NCI-H187 treated with DMSO at 0.1 percent for 48 hours (cell line): ENCODE data around the gene MUC5AC.

ENCODE experiments used
- DNase-seq: peaks from one replicate; lab custom pipeline; 2025; lab: John Stamatoyannopoulos, UW

Gene MUC5AC

GRCh38 chr11:1225386-1226225 is 67.9 kb downstream of the MUC5AC start:
- no peak for DNase-seq

DNA sequence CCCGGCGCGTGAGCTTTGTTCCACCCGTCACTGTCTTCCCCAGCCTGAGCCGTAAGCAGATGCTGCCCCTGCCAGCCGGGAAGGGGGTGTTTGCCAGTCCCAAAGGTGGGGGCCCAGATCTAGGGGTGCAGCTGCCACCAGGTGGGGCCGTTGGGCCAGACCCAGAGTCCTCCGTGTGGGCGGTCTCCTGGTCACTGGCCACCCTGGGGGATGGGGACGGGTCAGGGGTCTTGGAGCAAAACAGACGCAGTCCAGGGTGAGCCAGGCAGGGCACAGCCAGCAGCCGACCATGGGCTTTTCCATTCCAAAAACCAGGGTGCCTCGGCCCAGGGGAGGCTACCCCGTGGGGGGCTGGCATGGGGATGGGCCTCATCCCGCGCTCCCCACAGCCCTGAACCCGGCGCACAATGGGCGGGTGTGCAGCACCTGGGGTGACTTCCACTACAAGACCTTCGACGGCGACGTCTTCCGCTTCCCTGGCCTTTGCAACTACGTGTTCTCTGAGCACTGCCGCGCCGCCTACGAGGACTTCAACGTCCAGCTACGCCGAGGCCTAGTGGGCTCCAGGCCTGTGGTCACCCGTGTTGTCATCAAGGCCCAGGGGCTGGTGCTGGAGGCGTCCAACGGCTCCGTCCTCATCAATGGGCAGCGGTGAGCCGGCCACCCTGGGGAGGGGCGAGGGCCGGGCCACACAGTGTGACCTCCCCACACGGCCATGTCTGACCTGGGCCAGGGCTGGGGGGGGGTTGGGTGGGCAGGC is 68.7 kb downstream of the MUC5AC start:
- no peak for DNase-seq

- DNase-seq, result no peak
Observed at GRCh38 chr11:1226986-1227550, 69.3 kb downstream of the MUC5AC start.

- DNase-seq, result no peak
Observed at GRCh38 chr11:1227551-1228100, 69.9 kb downstream of the MUC5AC start.

- no peak for DNase-seq
Observed at GRCh38 chr11:1228101-1228821, 70.5 kb downstream of the MUC5AC start.

- no peak for DNase-seq
Observed at GRCh38 chr11:1228921-1229451, 71.2 kb downstream of the MUC5AC start.

- DNase-seq, result no peak
Observed at GRCh38 chr11:1229471-1230120, 71.8 kb downstream of the MUC5AC start.

GRCh38 chr11:1230121-1230455 is 72.3 kb downstream of the MUC5AC start:
- no peak for DNase-seq

DNA sequence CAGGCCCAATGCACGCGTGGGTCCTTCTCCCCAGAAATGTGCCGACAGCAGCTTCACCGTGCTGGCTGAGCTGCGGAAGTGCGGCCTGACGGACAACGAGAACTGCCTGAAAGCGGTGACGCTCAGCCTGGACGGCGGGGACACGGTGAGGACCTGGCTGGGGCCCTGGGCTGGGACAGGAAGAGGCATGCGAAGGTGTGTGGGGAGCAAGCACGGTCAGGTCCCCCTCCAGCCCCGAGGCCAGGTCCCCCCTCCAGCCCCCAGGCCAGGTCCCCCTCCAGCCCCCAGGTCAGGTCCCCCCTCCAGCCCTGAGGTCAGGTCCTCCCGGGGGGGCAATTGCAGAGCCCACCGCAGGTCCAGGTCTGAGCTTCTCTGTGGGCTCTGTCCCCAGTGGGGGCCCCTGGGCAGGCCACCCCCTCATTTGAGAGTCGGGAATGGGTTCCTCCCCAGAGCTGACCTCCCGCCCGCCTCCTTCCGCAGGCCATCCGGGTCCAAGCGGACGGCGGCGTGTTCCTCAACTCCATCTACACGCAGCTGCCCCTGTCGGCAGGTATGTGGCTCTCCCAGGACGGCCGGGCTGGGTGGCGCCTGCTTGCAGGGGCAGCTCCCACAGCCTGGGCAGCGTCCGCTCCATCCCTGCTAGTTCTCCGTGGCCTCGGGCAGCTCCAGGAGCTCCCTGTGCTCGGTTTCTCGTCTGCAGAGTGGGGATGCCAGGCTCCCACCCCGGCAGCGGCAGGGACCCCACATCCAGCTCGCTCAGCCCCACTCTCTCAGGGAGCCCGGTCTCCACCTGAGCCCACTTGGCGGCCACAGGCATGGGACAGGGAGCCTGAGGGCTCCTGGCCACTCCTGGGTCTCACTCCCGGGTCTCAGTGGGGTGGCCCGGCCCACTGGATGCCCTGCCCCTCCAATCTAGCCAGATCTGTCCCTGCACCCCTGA is 73.0 kb downstream of the MUC5AC start:
- no peak for DNase-seq

GRCh38 chr11:1231396-1232020 is 73.8 kb downstream of the MUC5AC start:
- DNase-seq, result no peak

GRCh38 chr11:1232021-1232882 is 74.5 kb downstream of the MUC5AC start:
- DNase-seq, result no peak

- DNase-seq, result no peak
Observed at GRCh38 chr11:1232883-1233321, 75.1 kb downstream of the MUC5AC start.

DNA sequence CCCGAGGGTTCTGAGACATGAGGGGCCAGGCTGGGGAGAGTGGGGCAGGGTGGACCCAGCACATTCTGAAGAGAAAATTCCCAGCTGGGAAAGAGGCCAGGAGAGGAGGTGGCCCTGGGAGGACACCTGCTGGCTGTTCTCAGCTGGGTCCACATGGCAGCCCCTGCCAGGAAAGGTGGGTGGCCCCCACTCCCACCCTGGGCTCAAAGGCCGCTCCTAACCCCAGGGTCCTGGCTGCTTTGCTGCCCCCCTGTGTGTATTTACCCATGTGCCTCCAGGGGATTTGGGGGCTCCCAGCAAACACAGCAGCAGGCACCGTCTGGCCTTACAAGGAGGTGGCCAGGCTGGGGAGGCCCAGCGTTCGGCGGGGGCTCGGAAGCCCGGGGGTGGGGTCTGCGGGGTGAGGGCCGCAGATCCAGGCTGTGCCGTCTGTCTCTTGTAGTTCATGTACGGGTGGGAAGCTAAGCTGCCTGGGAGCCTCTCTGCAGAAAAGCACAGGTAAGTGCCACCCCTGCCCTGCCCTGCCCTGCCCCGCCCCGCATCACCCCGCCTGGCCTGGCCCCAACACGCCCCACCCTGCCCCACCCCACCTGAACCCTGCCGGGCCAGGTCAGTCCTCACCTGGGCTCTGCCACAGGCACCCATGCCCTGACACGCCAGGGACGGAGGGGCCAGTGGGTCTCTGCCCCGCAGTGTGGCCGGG is 75.7 kb downstream of the MUC5AC start:
- no peak for DNase-seq

- DNase-seq, result no peak
Observed at GRCh38 chr11:1234054-1234720, 76.4 kb downstream of the MUC5AC start.

DNA sequence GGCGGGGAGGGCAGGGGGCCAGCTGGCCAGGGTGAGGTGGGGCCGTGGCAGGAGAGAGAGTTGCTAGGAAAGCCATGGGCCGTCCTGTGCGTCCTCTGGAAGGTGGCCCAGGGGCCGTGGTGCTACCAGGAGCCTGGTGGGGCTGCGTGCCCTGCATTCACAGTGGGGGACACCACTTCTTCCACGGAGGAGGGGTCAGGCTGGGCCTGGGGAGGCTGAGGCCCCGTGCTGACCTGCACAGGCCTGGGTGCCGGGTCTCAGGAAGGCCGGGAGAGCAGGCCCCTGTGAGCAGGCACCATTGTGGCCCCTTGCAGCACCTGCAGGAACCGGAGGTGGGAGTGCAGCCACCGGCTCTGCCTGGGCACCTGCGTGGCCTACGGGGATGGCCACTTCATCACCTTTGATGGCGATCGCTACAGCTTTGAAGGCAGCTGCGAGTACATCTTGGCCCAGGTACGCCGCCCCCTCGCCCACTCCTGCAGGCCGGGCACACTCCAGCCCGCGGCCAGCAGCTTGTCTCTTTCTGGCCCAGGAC is 77.1 kb downstream of the MUC5AC start:
- no peak for DNase-seq

DNA sequence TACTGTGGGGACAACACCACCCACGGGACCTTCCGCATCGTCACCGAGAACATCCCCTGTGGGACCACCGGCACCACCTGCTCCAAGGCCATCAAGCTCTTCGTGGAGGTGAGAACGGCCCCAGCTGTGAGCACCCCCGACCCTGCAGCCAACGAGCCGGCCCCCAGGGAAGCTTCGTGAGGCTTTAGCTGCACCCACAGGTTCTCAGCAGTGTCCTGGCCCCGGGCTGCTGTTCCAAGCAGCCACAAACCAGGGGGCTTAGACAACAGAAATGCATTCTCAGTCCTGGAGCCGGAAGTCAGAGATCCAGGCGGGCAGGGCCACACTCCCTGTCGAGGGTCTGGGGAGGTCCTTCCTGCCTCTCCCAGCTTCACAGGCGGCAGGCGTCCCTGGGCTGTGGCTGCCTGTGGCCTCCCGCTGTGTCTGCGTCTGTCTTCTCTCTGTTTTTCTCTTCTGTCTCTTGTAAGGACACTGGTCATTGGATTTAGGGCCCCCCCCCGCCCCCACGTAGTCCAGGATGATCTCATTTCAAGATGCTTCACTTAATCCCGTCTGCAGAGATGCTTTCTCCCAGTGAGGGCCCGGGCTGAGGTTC is 77.7 kb downstream of the MUC5AC start:
- DNase-seq, result no peak

- DNase-seq, result no peak
Observed at GRCh38 chr11:1235901-1236315, 78.2 kb downstream of the MUC5AC start.
